Measurements from ENCODE around the gene RPS3. TPM values are rescaled to one million over a fixed set of nuclear protein-coding genes. Genes with fewer than 3 reads are reported as not detected.

Gene RPS3
- total and polyA plus RNA-seq, 4 donors, result 552 to 1,871 (median 1,206) TPM

- H3K27ac ChIP-seq (ENCODE audit: low read depth, low read length), result no peak overlapping the region
- peaks cover 39% of the 10 kb centered on the region for H3K4me1 ChIP-seq (ENCODE audit: control insufficient read depth, insufficient read depth, low read length)
- under 1% methylated on average over 134 of the region's 134 CpGs for WGBS (ENCODE audit: insufficient coverage)
- peaks cover 18% of the 10 kb centered on the region for H3K36me3 ChIP-seq (ENCODE audit: control insufficient read depth, insufficient read depth, low read length)
- H3K4me3 ChIP-seq (ENCODE audit: low read depth, low read length), result peak overlapping the region; percentile 31
- H3K9me3 ChIP-seq (ENCODE audit: control insufficient read depth, insufficient read depth, low read length), result peaks cover 2% of the 10 kb centered on the region
- peaks cover 36% of the 10 kb centered on the region for H3K27me3 ChIP-seq (ENCODE audit: control insufficient read depth, insufficient read depth, low read length)
- DNase-seq (ENCODE audit: low read depth in 4 of 6, low spot score in 6 of 6), result peak in 4 of 6 donors; percentile 32 to 92 (median 70)
Measured at GRCh38 chr11:75429902-75430713, 30.8 kb downstream of the RPS3 start.

DNA sequence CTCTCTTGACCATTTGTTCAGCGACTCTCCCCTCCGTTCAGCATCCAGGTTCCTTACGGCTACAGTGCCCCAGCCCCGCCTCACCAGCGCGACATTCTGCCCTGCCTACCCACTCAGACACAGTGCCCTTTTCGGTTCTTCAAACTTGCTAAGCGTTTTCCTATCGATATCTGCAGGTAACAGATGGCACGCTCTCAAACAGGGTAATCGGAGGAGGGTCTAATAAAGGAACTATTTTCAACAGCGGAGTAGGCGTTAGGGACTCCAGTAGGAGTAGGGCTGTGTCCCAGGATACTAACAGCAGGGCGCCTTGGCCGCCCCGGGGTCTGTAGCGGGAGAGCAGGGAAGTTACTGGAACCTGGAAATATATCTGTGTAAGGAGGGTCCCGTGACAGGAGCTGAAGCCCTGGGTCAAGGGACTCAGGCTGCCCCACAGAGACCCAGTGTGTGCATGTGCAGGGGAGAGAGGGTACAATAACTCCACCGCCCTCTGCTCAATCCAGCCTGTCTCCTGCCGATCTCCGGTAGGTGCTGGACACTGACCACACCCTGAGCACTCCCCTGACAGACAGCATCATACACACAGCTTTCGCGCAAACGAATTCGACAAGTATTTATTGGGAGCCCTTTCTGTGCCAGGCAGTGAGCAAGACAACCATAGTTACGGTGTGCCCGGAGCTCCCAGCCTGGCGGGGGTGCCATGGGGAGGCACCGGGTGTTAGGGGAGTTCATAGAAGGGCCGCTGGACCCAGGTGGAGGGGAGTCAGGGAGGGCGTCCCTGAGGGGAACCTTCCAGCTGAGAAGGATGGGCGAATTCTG, 31.6 kb downstream of the RPS3 start:
- peaks cover 21% of the 10 kb centered on the region for H3K36me3 ChIP-seq (ENCODE audit: control insufficient read depth, insufficient read depth, low read length)
- peak in 2 of 6 donors; percentile 69 to 79 for DNase-seq (ENCODE audit: low read depth in 4 of 6, low spot score in 6 of 6)
- H3K9me3 ChIP-seq (ENCODE audit: control insufficient read depth, insufficient read depth, low read length), result peaks cover 2% of the 10 kb centered on the region
- peak overlapping the region; percentile 31 for H3K4me3 ChIP-seq (ENCODE audit: low read depth, low read length)
- 18% methylated on average over 27 of the region's 32 CpGs for WGBS (ENCODE audit: insufficient coverage)
- H3K4me1 ChIP-seq (ENCODE audit: control insufficient read depth, insufficient read depth, low read length), result peaks cover 39% of the 10 kb centered on the region
- peaks cover 36% of the 10 kb centered on the region for H3K27me3 ChIP-seq (ENCODE audit: control insufficient read depth, insufficient read depth, low read length)
- H3K27ac ChIP-seq (ENCODE audit: low read depth, low read length), result no peak overlapping the region

- Histone ChIP-seq H3K27me3 (ENCODE audit: control insufficient read depth, insufficient read depth, low read length) (peaks cover 36% of the 10 kb centered on the region), H3K36me3 (ENCODE audit: control insufficient read depth, insufficient read depth, low read length) (peaks cover 26% of the 10 kb centered on the region), H3K27ac (ENCODE audit: low read depth, low read length) (no peak overlapping the region), H3K9me3 (ENCODE audit: control insufficient read depth, insufficient read depth, low read length) (peaks cover 2% of the 10 kb centered on the region), H3K4me3 (ENCODE audit: low read depth, low read length) (no peak overlapping the region), H3K4me1 (ENCODE audit: control insufficient read depth, insufficient read depth, low read length) (peaks cover 39% of the 10 kb centered on the region)
- 45% methylated on average over 9 of the region's 16 CpGs for WGBS (ENCODE audit: insufficient coverage)
- peak in 1 of 6 donors; percentile 48 for DNase-seq (ENCODE audit: low read depth in 4 of 6, low spot score in 6 of 6)
Measured at GRCh38 chr11:75431533-75432525, 32.5 kb downstream of the RPS3 start.

GRCh38 chr11:75432911-75433321, 33.6 kb downstream of the RPS3 start, which contains the start of gene KLHL35:
Gene KLHL35, minus strand, starts transcription at chr11:75433203. Its CDS starts 2,574 bp downstream, at chr11:75430629.
- WGBS (ENCODE audit: insufficient coverage), result 6% methylated on average over 14 of the region's 14 CpGs
- Histone ChIP-seq H3K27me3 (ENCODE audit: control insufficient read depth, insufficient read depth, low read length) (peaks cover 36% of the 10 kb centered on the region), H3K4me1 (ENCODE audit: control insufficient read depth, insufficient read depth, low read length) (peaks cover 39% of the 10 kb centered on the region), H3K4me3 (ENCODE audit: low read depth, low read length) (peak within 1 kb of the TSS; percentile 22), H3K9me3 (ENCODE audit: control insufficient read depth, insufficient read depth, low read length) (peaks cover 2% of the 10 kb centered on the region), H3K36me3 (ENCODE audit: control insufficient read depth, insufficient read depth, low read length) (peaks cover 29% of the 10 kb centered on the region), H3K27ac (ENCODE audit: low read depth, low read length) (no peak within 1 kb of the TSS)
- peak in 2 of 6 donors; percentile 84 to 89 for DNase-seq (ENCODE audit: low read depth in 4 of 6, low spot score in 6 of 6)

DNA sequence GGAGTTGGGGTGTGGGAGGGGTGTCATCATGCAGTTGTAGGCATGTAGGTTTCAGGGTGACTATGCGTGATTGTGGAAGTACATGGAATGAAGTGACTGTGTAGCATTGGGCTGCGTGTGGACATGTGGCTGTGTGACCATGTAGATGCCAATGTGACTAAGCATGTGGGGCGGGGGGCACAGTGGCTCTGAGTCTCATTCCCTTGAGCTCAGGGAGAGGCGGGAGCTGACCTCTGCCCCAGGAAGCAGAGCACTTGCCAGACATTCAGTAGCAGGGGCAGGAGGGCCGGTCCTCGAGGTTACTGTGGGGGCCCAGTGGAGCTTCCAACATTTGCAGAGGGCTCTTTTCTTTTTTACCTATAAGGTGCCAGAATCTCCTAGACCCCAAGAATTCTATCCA, 34.1 kb downstream of the RPS3 start:
- no peak for DNase-seq (ENCODE audit: low read depth in 4 of 6, low spot score in 6 of 6)
- Histone ChIP-seq H3K4me3 (ENCODE audit: low read depth, low read length) (peak overlapping the region; percentile 22), H3K4me1 (ENCODE audit: control insufficient read depth, insufficient read depth, low read length) (peaks cover 39% of the 10 kb centered on the region), H3K36me3 (ENCODE audit: control insufficient read depth, insufficient read depth, low read length) (peaks cover 29% of the 10 kb centered on the region), H3K27me3 (ENCODE audit: control insufficient read depth, insufficient read depth, low read length) (peaks cover 36% of the 10 kb centered on the region), H3K9me3 (ENCODE audit: control insufficient read depth, insufficient read depth, low read length) (peaks cover 2% of the 10 kb centered on the region), H3K27ac (ENCODE audit: low read depth, low read length) (no peak overlapping the region)
- 64% methylated on average over 4 of the region's 6 CpGs for WGBS (ENCODE audit: insufficient coverage)

GRCh38 chr11:75434051-75434450, 34.7 kb downstream of the RPS3 start:
- 90% methylated on average over 3 of the region's 4 CpGs for WGBS (ENCODE audit: insufficient coverage)
- H3K36me3 ChIP-seq (ENCODE audit: control insufficient read depth, insufficient read depth, low read length), result peaks cover 32% of the 10 kb centered on the region
- H3K4me1 ChIP-seq (ENCODE audit: control insufficient read depth, insufficient read depth, low read length), result peaks cover 39% of the 10 kb centered on the region
- DNase-seq (ENCODE audit: low read depth in 4 of 6, low spot score in 6 of 6), result no peak
- H3K9me3 ChIP-seq (ENCODE audit: control insufficient read depth, insufficient read depth, low read length), result peaks cover 2% of the 10 kb centered on the region
- no peak overlapping the region for H3K4me3 ChIP-seq (ENCODE audit: low read depth, low read length)
- H3K27ac ChIP-seq (ENCODE audit: low read depth, low read length), result no peak overlapping the region
- H3K27me3 ChIP-seq (ENCODE audit: control insufficient read depth, insufficient read depth, low read length), result peaks cover 33% of the 10 kb centered on the region

- Histone ChIP-seq H3K4me3 (ENCODE audit: low read depth, low read length) (no peak overlapping the region), H3K4me1 (ENCODE audit: control insufficient read depth, insufficient read depth, low read length) (peaks cover 32% of the 10 kb centered on the region), H3K27me3 (ENCODE audit: control insufficient read depth, insufficient read depth, low read length) (peaks cover 27% of the 10 kb centered on the region), H3K36me3 (ENCODE audit: control insufficient read depth, insufficient read depth, low read length) (peaks cover 42% of the 10 kb centered on the region), H3K9me3 (ENCODE audit: control insufficient read depth, insufficient read depth, low read length) (no peaks in the 10 kb centered on the region), H3K27ac (ENCODE audit: low read depth, low read length) (no peak overlapping the region)
- DNase-seq (ENCODE audit: low read depth in 4 of 6, low spot score in 6 of 6), result no peak
- 91% methylated on average over 10 of the region's 12 CpGs for WGBS (ENCODE audit: insufficient coverage)
Measured at GRCh38 chr11:75434886-75435570, 35.7 kb downstream of the RPS3 start.

DNA sequence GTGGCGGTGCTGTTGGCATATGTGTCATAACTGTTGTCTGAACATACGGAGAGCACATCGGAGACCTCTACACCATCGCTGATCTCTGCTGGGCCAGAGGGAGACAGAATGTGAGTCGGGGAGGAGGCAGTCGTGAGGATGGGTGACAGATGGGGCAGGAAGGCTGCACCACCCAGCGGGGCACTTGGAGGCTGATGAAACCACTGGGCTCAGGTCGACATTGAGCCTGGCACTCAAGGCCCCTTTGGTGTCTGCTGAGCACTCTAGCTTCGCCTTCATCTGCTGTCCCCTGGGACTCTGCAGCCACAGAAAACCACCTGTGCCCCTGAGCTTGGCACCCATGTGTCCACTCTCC, 36.2 kb downstream of the RPS3 start:
- H3K27ac ChIP-seq (ENCODE audit: low read depth, low read length), result no peak overlapping the region
- DNase-seq (ENCODE audit: low read depth in 4 of 6, low spot score in 6 of 6), result no peak
- no peaks in the 10 kb centered on the region for H3K9me3 ChIP-seq (ENCODE audit: control insufficient read depth, insufficient read depth, low read length)
- 92% methylated on average over 9 of the region's 9 CpGs for WGBS (ENCODE audit: insufficient coverage)
- H3K4me3 ChIP-seq (ENCODE audit: low read depth, low read length), result no peak overlapping the region
- H3K4me1 ChIP-seq (ENCODE audit: control insufficient read depth, insufficient read depth, low read length), result peaks cover 31% of the 10 kb centered on the region
- H3K27me3 ChIP-seq (ENCODE audit: control insufficient read depth, insufficient read depth, low read length), result peaks cover 25% of the 10 kb centered on the region
- peaks cover 44% of the 10 kb centered on the region for H3K36me3 ChIP-seq (ENCODE audit: control insufficient read depth, insufficient read depth, low read length)

Measured in spinal cord (tissue), 10 donors.